Activated CD4-positive, alpha-beta memory T cell treated with anti-CD3 and anti-CD28 coated beads for 36 hours (primary cell): ENCODE results near the gene HS3ST3A1. TPM values are rescaled to one million over a fixed set of nuclear protein-coding genes. Genes with fewer than 3 reads are reported as not detected.

Experiments used
- CTCF ChIA-PET: fragments of 350-600 bp; sonication (Branson Sonifier 250); formaldehyde crosslinking; loops from one replicate; lab custom pipeline; 2021; ENCODE audit warnings: antibody characterized with exemption, inconsistent platforms; lab: Charles Lee
- POLR2A ChIA-PET: fragments of 350-600 bp; sonication (Branson Sonifier 250); formaldehyde crosslinking; loops from one replicate; lab custom pipeline; 2021; ENCODE audit warnings: antibody characterized with exemption; lab: Charles Lee
- DNase-seq: peaks from one replicate; pipeline ENCODE4 v3.0.0-alpha.2; 2020
- H3K27ac Mint-ChIP-seq: one replicate; pipeline ENCODE4 v1.8.0; 2021; ENCODE audit warnings: mixed read lengths
- H3K27me3 Mint-ChIP-seq: one replicate; pipeline ENCODE4 v1.8.0; 2021; ENCODE audit warnings: mixed read lengths
- H3K36me3 Mint-ChIP-seq: one replicate; pipeline ENCODE4 v1.8.0; 2021; ENCODE audit warnings: mixed read lengths
- H3K4me1 Mint-ChIP-seq: one replicate; pipeline ENCODE4 v1.8.0; 2021; ENCODE audit warnings: low read depth, mixed read lengths
- H3K4me3 Mint-ChIP-seq: one replicate; pipeline ENCODE4 v1.8.0; 2021; ENCODE audit warnings: mild to moderate bottlenecking, mixed read lengths
- H3K9me3 Mint-ChIP-seq: one replicate; pipeline ENCODE4 v1.8.0; 2021; ENCODE audit warnings: mixed read lengths
- intact Hi-C: fragments of 100-400 bp; cut with micrococcal nuclease; formaldehyde crosslinking; loops from one replicate; pipeline ENCODE4 v1.15.1; 2023
- total RNA-seq, 2 experiments: library from RNA; stranded (reverse); gene quantifications; one replicate each; pipeline ENCODE4 v1.2.3, GENCODE V29; 2021

The HS3ST3A1 gene
- total RNA-seq, 2 experiments from 2014 or later, result 0.85 to 1.8 TPM

DNA sequence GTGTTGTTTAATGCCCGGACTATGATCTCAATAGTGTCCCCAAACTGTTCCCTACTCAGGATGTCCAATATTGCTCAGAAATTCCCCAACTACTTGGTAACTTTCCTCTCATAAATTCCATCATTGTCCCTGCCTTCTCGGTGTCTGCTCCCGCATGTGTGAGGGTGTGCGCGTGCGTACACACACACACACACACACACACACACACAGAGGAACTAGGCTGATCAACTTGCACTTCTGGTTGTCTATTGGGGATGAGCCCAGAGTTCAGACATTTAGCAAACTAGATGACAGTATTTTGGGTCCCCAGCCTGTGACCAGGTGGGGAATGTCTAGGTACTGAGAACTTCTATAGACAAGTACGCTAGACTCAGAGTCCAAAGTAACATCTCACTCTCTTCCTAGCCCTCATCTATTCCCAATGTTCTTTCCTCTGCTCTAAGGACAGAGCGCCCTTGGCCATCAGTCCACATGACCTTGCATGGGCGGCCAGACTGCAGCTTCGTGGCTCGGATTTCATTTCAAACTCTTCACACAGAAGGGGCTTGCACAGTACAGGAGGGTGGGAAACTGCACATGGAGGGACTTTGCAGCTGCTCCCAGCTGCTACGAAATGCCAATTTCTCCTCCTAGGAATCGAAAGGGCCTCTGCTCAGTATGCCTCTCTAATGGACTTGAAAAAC lies 5.3 kb downstream of the HS3ST3A1 start:
- Mint-ChIP-seq H3K4me3 (no peak overlapping the region), H3K36me3 (no peaks in the 10 kb centered on the region), H3K9me3 (no peaks in the 10 kb centered on the region), H3K4me1 (peaks cover 4% of the 10 kb centered on the region), H3K27me3 (peaks cover 20% of the 10 kb centered on the region), H3K27ac (no peak overlapping the region)
- DNase-seq, result no peak
- intact Hi-C loops, result loop anchor here (5.0 to 10.0 kb wide), 5 partner anchors 468 to 1218 kb away; partner anchors contain the start of gene COX10
- ChIA-PET POLR2A (no interaction called here), CTCF (interaction anchor here (0.8 to 5.1 kb wide), 6 partner anchors 76 to 1331 kb away, joined by 3 to 52 read pairs (median 5); partner anchors contain the start of gene HS3ST3B1)

DNA sequence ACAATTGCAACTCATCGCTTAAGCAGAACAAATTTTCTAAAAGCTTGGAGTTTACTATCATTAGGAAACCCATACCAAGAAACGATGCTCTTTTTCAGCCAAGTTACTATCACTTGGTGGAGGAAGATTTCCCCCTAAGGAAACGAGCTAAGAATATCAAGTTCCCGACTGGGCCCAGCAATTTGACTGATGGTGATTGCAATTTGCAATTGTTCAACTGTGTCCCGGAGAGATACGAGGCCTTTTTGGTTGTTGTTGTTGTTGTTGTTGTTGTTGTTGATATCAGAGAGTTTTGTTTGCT lies 6.2 kb downstream of the HS3ST3A1 start:
- H3K27ac Mint-ChIP-seq, result no peak overlapping the region
- peaks cover 4% of the 10 kb centered on the region for H3K4me1 Mint-ChIP-seq
- ChIA-PET CTCF (interaction anchor here (0.7 to 5.1 kb wide), 5 partner anchors 706 to 1331 kb away, joined by 3 to 52 read pairs (median 5); partner anchors contain the start of gene HS3ST3B1), POLR2A (no interaction called here)
- DNase-seq, result no peak
- H3K9me3 Mint-ChIP-seq, result no peaks in the 10 kb centered on the region
- no peak overlapping the region for H3K4me3 Mint-ChIP-seq
- peaks cover 20% of the 10 kb centered on the region for H3K27me3 Mint-ChIP-seq
- intact Hi-C loops, result loop anchor here (2.0 to 10.0 kb wide), 6 partner anchors 259 to 1219 kb away; partner anchors contain the start of gene COX10
- no peaks in the 10 kb centered on the region for H3K36me3 Mint-ChIP-seq

DNA sequence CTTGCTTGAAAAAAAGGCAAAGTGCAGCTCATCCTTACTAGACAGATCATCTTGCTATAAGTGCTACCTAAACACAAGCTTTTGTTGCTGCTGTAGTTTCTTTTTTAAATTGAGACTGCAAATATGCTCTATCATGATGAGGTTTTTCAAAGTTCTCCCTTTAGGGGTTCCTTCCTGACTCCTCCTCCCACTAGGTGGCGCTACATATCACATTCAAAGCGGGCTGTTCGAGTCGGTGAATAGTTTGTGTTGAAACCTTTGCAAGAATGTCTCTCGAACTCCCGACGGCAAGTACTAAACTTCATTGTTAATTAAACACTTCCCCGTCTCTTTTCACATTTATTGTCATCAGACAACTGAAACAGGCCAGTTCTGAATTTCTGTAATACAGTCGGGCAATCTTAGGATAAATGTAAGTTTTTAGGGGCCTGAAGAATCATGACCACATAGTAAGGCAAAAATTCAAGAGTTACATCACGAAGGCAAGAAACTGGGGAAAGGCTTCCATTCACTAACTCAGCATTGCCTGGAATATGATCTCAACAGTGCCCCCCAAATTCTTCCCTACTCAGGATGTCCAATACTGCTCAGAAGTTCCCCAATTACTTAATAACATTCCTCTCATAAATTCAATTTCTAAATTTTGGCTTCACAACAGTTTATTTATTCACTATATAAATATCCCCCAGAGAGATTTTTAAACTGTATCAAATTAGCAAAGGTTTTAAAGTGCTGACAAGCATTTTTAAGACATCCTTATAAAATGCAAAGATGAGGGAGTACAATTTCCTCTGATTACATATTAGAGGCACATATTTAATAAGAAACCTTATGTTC lies 6.7 kb downstream of the HS3ST3A1 start:
- CTCF ChIA-PET, result interaction anchor here (0.6 to 5.1 kb wide), 10 partner anchors 24 to 1664 kb away, joined by 3 to 52 read pairs (median 3); partner anchors contain the start of gene HS3ST3B1
- H3K27me3 Mint-ChIP-seq, result peaks cover 19% of the 10 kb centered on the region
- DNase-seq, result peak; percentile 84
- POLR2A ChIA-PET, result no interaction called here
- H3K9me3 Mint-ChIP-seq, result no peaks in the 10 kb centered on the region
- no peak overlapping the region for H3K4me3 Mint-ChIP-seq
- no peak overlapping the region for H3K27ac Mint-ChIP-seq
- no peaks in the 10 kb centered on the region for H3K36me3 Mint-ChIP-seq
- intact Hi-C loops, result loop anchor here (1.0 to 10.0 kb wide), 7 partner anchors 258 to 1331 kb away; partner anchors contain the start of gene COX10
- H3K4me1 Mint-ChIP-seq, result peaks cover 3% of the 10 kb centered on the region

DNA sequence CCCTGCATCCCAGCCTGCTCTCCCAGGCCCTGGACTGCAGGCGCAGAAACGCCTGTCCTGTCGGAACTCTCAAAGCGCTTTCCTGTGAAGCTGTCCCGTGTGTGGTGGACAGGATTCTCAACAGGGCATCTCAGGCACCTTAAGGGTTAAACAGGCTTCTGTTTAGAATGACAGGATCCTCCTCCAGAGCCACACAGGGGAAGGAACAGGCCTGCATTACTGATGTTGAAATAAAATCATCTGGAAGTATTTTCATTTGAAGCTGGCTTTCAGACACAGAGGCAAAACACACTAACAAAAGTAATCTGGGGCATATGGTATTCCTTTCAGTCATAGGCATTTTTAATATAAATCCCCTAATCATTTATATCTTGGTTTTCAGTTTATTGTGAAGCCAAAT lies 7.4 kb downstream of the HS3ST3A1 start:
- H3K4me1 Mint-ChIP-seq, result peaks cover 6% of the 10 kb centered on the region
- no peak for DNase-seq
- POLR2A ChIA-PET, result no interaction called here
- H3K27ac Mint-ChIP-seq, result no peak overlapping the region
- no peak overlapping the region for H3K4me3 Mint-ChIP-seq
- peaks cover 13% of the 10 kb centered on the region for H3K27me3 Mint-ChIP-seq
- no peaks in the 10 kb centered on the region for H3K36me3 Mint-ChIP-seq
- CTCF ChIA-PET, result interaction anchor here (0.6 to 5.1 kb wide), 7 partner anchors 24 to 1664 kb away, joined by 3 to 52 read pairs (median 3); partner anchors contain the start of gene HS3ST3B1
- H3K9me3 Mint-ChIP-seq, result no peaks in the 10 kb centered on the region
- intact Hi-C loops, result loop anchor here (1.0 to 10.0 kb wide), 5 partner anchors 258 to 1332 kb away; partner anchors contain the start of gene COX10

DNA sequence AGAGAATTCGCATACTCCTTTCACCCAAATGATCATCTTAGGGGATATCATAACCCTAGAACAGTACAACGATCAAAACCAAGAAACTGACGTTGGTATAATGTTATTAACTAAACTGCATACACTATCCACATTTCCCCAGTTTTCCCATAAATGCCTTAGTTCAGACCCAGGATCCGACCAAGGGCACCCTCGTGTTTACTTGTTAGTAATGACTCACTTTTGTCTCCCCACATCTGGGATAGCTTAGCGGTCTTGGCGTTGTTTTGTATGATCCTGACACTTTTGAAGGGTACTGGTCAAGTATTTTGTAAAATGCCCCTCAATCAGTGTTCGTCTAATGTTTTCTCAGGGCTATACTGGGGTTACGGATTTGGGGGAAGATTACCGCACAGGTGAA lies 8.0 kb downstream of the HS3ST3A1 start:
- Mint-ChIP-seq H3K9me3 (no peaks in the 10 kb centered on the region), H3K36me3 (no peaks in the 10 kb centered on the region), H3K4me1 (peaks cover 6% of the 10 kb centered on the region), H3K4me3 (no peak overlapping the region), H3K27me3 (peaks cover 11% of the 10 kb centered on the region), H3K27ac (no peak overlapping the region)
- DNase-seq, result no peak
- POLR2A ChIA-PET, result no interaction called here
- CTCF ChIA-PET, result interaction anchor here (0.6 to 5.1 kb wide), 4 partner anchors 708 to 1815 kb away, joined by 3 to 52 read pairs (median 23); partner anchors contain the start of gene HS3ST3B1
- intact Hi-C loops, result loop anchor here (1.0 to 10.0 kb wide), 5 partner anchors 257 to 1333 kb away; partner anchors contain the start of gene COX10

DNA sequence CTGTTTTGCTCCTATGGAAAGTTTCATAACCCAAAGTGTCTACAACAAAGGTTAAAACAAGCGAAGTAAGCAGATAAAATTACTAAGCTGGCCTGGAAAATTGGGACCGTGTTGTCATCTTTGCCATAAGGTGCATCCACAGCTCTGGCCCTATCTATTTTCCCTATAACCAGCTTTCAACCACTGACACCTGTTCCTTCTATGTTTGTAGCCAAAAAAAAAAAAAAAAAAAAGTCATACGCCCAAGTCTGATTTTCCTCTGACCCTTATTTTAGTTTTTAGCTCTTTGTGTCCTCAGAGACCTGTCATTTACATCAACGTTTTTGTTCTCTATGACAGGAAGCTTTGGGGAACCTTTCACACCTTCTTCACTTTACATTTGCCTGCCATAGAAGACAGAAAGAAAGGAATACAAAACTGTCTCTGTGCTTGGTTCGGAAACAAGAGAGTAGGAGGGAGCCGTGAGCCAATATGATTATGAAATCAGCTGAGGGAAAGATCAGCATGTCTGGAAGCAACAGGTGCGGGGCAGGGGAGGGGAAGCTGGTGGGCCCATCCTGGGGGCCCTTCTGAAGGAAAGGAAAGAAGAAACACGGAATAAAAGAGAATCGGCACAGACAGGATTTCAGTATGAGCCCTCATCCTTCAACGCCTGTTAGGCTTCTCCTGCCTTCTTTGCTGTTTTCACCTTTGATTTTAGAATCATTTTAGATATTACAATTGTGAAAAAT lies 8.5 kb downstream of the HS3ST3A1 start:
- Mint-ChIP-seq H3K27me3 (peaks cover 8% of the 10 kb centered on the region), H3K36me3 (no peaks in the 10 kb centered on the region), H3K9me3 (no peaks in the 10 kb centered on the region), H3K27ac (no peak overlapping the region), H3K4me3 (no peak overlapping the region), H3K4me1 (peaks cover 6% of the 10 kb centered on the region)
- DNase-seq, result no peak
- POLR2A ChIA-PET, result no interaction called here
- intact Hi-C loops, result loop anchor here (10.0 kb wide), 3 partner anchors 472 to 1222 kb away; partner anchors contain the start of gene COX10
- CTCF ChIA-PET, result interaction anchor here (0.6 to 5.1 kb wide), 2 partner anchors 1334 to 1816 kb away, joined by 3 to 52 read pairs; no protein-coding TSS in a partner anchor

DNA sequence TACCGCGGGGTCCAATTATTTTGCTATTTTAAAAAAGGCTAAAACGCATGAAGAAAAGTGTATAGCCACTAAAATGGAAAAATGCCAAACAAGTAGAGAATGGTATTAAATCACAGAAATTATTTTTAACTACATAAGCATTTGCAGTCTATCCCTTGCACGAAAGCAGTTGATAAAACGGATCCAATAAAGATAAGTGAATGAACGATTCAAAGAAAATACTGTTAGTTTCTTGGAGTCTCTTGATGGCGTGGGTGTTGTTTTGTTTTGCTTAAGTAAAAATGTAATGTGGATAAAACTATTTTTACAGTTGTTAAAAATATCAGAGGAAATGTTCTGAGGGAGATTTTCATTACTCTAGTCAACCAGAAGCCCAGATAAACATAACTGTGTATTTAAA lies 9.3 kb downstream of the HS3ST3A1 start:
- Mint-ChIP-seq H3K4me1 (peaks cover 6% of the 10 kb centered on the region), H3K27ac (no peak overlapping the region), H3K27me3 (peaks cover 9% of the 10 kb centered on the region), H3K9me3 (no peaks in the 10 kb centered on the region), H3K4me3 (no peak overlapping the region), H3K36me3 (no peaks in the 10 kb centered on the region)
- DNase-seq, result no peak
- intact Hi-C loops, result loop anchor here (10.0 kb wide), 3 partner anchors 472 to 1222 kb away; partner anchors contain the start of gene COX10
- CTCF ChIA-PET, result interaction anchor here (5.1 kb wide), 1 partner anchor 1335 kb away, joined by 52 read pairs; no protein-coding TSS in a partner anchor
- POLR2A ChIA-PET, result no interaction called here

DNA sequence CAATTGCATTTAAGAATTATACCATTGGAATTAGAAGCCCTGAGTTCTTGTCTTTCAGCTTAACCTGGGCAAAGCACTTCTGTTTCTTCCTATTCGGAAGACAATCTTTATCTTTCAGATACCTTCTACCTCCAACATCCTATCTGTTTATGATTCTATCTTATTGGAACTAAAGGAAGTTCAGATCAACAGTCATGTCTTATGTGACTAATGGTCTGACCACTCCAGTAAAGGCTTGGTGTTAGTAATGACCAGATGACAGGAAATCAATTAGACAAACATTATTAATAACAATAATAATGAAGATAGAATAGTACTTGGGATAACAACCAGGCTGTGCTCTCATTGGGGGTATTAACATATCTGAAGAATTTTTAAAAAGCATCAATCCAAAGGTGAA lies 11.3 kb downstream of the HS3ST3A1 start:
- CTCF ChIA-PET, result no interaction called here
- no peak for DNase-seq
- Mint-ChIP-seq H3K4me1 (peaks cover 6% of the 10 kb centered on the region), H3K9me3 (no peaks in the 10 kb centered on the region), H3K27me3 (peaks cover 3% of the 10 kb centered on the region), H3K27ac (no peak overlapping the region), H3K36me3 (no peaks in the 10 kb centered on the region), H3K4me3 (no peak overlapping the region)
- POLR2A ChIA-PET, result no interaction called here
- intact Hi-C loops, result loop anchor here (10.0 kb wide), 3 partner anchors 474 to 1224 kb away; partner anchors contain the start of gene COX10

DNA sequence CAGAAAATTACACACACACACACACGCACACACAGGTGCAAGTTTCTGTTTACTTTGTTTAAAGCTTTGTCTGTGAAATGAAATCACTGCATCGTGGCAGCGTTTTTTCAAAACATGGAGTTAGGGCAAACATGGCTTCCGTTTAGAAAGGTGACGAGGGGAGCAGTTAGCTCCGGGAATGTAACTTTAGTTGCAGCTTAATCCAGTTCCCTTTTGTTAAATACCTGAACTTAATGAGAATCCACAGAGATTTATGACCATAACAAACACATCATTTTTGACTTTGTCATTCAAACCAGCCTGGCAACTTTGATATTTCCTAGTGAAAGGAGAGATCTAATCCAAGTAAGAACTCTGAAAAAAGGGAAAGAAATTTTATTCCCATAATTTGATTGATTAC lies 12.1 kb downstream of the HS3ST3A1 start:
- Mint-ChIP-seq H3K27me3 (peaks cover 2% of the 10 kb centered on the region), H3K27ac (no peak overlapping the region), H3K9me3 (no peaks in the 10 kb centered on the region), H3K4me1 (peaks cover 4% of the 10 kb centered on the region), H3K4me3 (no peak overlapping the region), H3K36me3 (no peaks in the 10 kb centered on the region)
- ChIA-PET POLR2A (no interaction called here), CTCF (interaction anchor here (1.0 to 1.4 kb wide), 2 partner anchors 711 to 1338 kb away, joined by 3 read pairs; partner anchors contain the start of gene HS3ST3B1)
- DNase-seq, result no peak
- intact Hi-C loops, result loop anchor here (10.0 kb wide), 3 partner anchors 475 to 1225 kb away; partner anchors contain the start of gene COX10

DNA sequence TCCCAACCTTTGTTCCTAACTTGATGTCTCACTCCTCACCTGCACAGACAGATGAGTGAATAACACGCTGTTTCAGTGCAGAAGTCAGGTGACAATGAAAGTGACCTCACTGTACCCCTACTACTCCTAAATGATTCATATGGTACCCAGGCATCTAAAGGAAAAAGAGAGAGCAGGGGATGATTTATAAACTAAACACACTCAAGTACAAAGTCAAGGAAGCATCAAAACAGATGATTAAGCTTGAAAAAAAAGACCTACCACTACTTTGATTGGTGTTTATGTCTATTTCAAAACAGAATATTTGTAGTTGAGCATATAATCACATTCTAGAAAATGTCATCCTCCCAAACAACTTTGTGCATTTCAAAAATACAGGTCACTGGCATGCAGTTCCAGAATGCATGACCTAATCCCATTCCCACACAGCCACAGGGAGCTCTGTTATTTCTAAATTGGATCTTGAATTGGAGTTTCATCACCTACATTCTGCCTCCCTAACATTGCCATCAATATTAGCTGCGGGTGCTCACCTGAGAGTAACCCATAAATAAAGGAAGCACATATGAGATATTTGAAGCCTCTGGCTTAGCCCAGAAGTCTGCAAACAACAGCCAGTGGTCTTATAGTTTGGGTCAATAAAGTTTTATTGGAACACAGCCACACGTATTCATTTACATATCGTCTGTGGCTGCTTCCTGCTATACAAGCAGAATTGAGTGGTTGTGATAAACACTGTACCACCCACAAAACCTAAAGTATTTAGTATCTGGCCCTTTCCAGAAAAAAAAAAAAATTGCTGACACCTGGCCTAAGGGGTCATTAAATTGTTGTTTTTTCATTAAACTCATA lies 14.0 kb downstream of the HS3ST3A1 start:
- Mint-ChIP-seq H3K4me3 (no peak overlapping the region), H3K36me3 (no peaks in the 10 kb centered on the region), H3K27me3 (peaks cover 3% of the 10 kb centered on the region), H3K4me1 (peaks cover 4% of the 10 kb centered on the region), H3K9me3 (no peaks in the 10 kb centered on the region), H3K27ac (no peak overlapping the region)
- DNase-seq, result no peak
- POLR2A ChIA-PET, result no interaction called here
- CTCF ChIA-PET, result no interaction called here
- intact Hi-C loops, result no loop called here
